Endothelial cell of hepatic sinusoid (primary cell): ENCODE results near the gene TEX22.

Source experiments
- in situ Hi-C: cut with HindIII; loops from 2 replicates; pipeline ENCODE4 v1.10.0; 2017; ENCODE audit warnings: low sequenced_read_pairs

The TEX22 gene

GRCh38 chr14:105432657-105433056 is 34.3 kb downstream of the TEX22 start:
- in situ Hi-C loops = loop anchor here (5.0 kb wide), 1 partner anchor 75 kb away; no protein-coding TSS in a partner anchor

GRCh38 chr14:105433161-105433605 is 34.8 kb downstream of the TEX22 start:
- in situ Hi-C loops = loop anchor here (5.0 kb wide), 1 partner anchor 76 kb away; no protein-coding TSS in a partner anchor

GRCh38 chr14:105436402-105436801 is 38.1 kb downstream of the TEX22 start:
- in situ Hi-C loops = no loop called here

- in situ Hi-C loops = no loop called here
Measured at GRCh38 chr14:105436891-105437722, 38.8 kb downstream of the TEX22 start.

GRCh38 chr14:105437723-105438500 is 39.6 kb downstream of the TEX22 start:
- in situ Hi-C loops = no loop called here

GRCh38 chr14:105439179-105439578 is 40.8 kb downstream of the TEX22 start:
- in situ Hi-C loops = no loop called here

- in situ Hi-C loops = no loop called here
Measured at GRCh38 chr14:105439710-105440553, 41.6 kb downstream of the TEX22 start.

- in situ Hi-C loops = no loop called here
Measured at GRCh38 chr14:105440554-105440900, 42.2 kb downstream of the TEX22 start.

- in situ Hi-C loops = no loop called here
Measured at GRCh38 chr14:105440992-105441391, 42.7 kb downstream of the TEX22 start.

GRCh38 chr14:105442125-105442524 is 43.8 kb downstream of the TEX22 start:
- in situ Hi-C loops = no loop called here

GRCh38 chr14:105442834-105443233 is 44.5 kb downstream of the TEX22 start:
- in situ Hi-C loops = no loop called here

GRCh38 chr14:105444859-105445258 is 46.5 kb downstream of the TEX22 start:
- in situ Hi-C loops = no loop called here

GRCh38 chr14:105445290-105445689 is 47.0 kb downstream of the TEX22 start:
- in situ Hi-C loops = no loop called here

- in situ Hi-C loops = no loop called here
Measured at GRCh38 chr14:105445901-105446845, 47.8 kb downstream of the TEX22 start.

- in situ Hi-C loops = no loop called here
Measured at GRCh38 chr14:105446971-105447370, 48.6 kb downstream of the TEX22 start.

- in situ Hi-C loops = no loop called here
Measured at GRCh38 chr14:105447651-105448640, 49.6 kb downstream of the TEX22 start.

GRCh38 chr14:105448706-105449111 is 50.4 kb downstream of the TEX22 start:
- in situ Hi-C loops = no loop called here

GRCh38 chr14:105449276-105450122 is 51.2 kb downstream of the TEX22 start:
- in situ Hi-C loops = no loop called here
